GM19463 (cell line): ENCODE data around the gene ATL3.
"Not testable (repeated sequence)": the region's sequence is repeated elsewhere in the genome, so short reads cannot be mapped to it uniquely, and the experiment has no call there.

Experiments used
- ATAC-seq: cut with Tn5 transposase; IDR thresholded peaks from one replicate; pipeline ENCODE4 v1.9.1; 2021; ENCODE audit warnings: mild to moderate bottlenecking, moderate library complexity; ENCODE audit not compliant: unreplicated experiment

Gene ATL3

DNA sequence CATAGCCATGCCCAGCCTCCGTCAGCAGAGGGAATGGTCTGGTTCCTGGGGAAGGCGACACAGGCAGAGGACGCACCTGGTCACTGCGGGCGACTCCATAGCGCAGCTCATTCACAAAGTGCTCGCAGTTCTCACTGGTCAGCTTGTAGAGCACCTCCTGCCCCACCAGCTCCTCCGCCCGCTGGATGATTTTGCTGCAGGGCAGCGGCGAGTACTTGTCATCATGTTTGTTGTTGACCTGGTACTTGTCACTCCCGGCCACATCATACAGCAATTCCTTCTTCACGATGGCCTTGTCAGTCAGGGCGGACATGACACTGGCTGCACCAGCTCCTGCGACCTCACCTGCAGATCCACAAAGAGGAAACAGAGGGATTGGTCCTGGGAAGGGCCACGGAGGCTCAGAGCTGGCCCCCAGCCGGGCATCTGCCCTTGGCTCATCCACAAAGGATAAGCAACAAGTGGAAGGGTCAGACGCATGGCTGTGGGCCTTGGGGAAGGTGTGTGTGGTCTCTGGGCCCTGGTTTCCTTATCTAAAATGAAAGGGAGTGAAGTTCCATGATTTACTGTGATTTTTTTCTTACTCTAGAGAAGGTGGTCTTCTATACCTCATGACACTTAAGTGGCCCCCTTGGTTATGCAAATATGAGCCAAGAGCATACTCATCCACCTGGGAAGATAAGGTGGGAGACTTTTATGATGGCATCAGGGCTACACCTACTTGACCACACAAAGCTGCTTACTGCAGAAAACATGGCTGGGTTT is 81.0 kb downstream of the ATL3 start:
- no peak for ATAC-seq

DNA sequence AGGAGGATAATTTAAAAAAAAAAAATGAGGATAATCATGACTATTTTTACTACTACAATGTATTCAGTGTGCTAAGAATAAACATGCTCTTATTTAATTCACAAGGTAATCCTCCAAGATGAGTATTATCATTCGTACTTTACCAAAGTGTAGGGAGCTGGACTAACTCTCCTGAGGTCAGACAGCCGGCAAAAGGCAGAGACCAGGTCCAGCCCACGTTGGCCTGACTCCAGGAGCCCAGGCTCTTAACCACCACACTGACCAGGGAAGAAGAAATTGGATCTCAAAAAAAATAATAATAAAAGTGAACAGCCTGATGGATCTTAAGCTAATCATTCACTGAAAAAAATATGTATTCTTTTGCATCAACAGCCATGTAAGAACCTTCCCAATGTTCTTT is 82.2 kb downstream of the ATL3 start:
- ATAC-seq: no peak

DNA sequence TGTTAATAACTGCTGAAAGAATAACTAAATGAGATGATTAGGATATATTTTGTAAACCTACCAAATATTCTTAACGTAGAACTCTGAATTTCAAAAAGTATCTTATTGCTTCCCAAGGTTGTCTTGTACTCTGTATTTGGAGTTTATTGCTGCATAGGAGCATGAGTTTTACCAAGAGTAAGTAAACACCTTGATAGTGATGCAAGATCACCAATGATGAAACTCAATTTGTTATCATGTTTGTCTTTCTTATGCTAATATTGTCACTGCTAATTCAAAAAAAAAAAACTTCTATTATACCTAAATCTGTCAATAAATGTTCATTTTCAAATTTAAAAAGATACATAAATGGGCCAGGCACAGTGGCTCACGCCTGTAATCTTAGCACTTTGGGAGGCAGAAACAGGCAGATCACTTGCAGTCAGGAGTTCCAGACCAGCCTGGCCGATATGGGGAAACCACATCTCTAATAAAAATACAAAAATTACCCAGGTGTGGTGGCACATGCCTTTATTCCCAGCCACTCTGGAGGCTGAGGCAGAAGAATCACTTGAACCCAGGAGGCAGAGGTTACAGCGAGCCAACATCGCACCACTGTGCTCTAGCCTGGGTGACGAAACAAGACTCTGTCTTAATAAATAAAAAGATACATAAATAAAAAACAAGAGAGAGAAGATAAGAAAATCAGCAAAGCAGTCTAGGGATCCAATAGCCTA is 84.6 kb downstream of the ATL3 start:
- no peak for ATAC-seq

DNA sequence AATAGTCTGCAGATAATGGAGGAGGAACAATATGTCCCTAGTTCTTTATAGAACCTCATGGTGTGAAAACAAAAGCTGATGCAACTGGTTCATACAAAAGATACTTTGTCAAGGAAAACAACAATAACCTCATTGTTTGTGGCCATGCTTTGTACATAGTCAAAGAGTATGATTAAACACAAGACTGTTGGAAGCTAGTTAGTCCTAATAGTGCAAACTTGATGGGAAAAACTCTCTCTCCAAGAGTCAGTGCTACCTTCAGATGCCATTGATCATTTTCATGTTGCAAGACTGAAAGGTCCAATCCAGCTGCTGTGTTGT is 87.9 kb downstream of the ATL3 start:
- ATAC-seq: no peak

DNA sequence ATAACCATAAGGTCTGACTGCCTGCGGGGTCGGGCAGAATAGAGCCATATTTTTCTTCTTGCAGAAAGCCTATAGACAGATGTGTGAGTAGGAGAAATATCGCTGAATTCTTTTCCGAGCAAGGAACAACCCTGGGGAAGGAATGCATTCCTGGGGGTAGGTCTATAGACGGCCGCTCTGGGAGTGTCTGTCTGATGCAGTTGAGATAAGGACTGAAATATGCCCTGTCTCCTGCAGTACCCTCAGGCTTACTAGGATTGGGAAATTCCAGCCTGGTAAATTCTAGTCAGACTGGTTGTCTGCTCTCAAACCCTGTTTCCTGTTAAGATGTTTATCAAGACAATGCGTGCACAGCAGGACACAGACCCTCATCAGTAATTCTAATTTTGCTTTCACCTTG is 90.0 kb downstream of the ATL3 start:
- not testable (repeated sequence) for ATAC-seq

DNA sequence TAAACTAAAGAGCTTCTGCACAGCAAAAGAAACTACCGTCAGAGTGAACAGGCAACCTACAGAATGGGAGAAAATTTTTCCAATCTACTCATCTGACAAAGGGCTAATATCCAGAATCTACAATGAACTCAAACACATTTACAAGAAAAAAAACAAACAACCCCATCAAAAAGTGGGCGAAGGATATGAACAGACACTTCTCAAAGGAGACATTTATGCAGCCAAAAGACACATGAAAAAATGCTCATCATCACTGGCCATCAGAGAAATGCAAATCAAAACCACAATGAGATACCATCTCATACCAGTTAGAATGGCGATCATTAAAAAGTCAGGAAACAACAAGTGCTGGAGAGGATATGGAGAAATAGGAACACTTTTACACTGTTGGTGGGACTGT is 92.3 kb downstream of the ATL3 start:
- ATAC-seq: not testable (repeated sequence)

DNA sequence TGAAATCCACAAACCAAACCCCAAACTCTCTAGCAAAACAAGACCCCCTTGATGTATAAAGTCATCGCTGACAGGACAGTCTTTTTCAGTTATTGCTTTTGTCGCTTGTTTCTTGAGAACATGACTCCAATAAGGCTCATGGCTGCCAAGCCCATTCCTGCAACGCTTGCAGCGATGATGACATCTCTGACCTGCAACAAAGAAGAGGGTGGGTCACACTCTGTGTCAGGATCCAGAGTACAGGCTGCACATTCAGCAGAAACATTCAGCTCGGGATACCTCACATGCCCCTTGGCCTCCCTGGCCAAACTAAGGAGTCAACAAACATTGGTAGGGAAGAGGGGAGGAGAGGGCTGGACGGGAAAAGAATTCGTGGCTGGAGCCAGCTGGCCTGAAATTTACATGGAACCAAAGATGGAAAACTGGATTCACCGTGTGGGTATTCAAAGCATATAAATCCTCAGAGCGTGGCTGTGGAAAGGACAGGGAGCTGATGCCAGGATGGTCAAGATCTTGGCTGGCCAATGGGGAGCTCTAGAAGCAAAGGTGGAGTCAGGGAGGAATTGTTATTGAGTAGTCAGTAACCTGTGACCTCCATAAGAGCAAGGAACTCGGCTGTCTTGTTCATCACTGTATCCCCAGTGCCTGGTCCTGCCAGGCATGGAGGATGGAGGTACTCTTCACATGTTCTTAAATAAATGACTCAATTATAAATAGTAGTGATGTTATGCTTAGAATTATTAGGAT is 96.1 kb downstream of the ATL3 start:
- ATAC-seq: no peak
